HG02588 (cell line): Measurements from ENCODE around the gene SLC35A2.

Experiments
- ATAC-seq: cut with Tn5 transposase; IDR thresholded peaks from one replicate; pipeline ENCODE4 v1.9.1; 2021; ENCODE audit warnings: mild to moderate bottlenecking, moderate library complexity; ENCODE audit not compliant: unreplicated experiment

SLC35A2 gene

GRCh38 chrX:48927736-48928382 lies 16.4 kb upstream of the SLC35A2 start:
- ATAC-seq, result no peak

GRCh38 chrX:48927123-48927522 lies 15.7 kb upstream of the SLC35A2 start:
- ATAC-seq, result no peak

GRCh38 chrX:48924270-48924669 lies 12.8 kb upstream of the SLC35A2 start:
- ATAC-seq, result no peak

- ATAC-seq, result no peak
Observed at GRCh38 chrX:48923771-48924170, 12.3 kb upstream of the SLC35A2 start.

- ATAC-seq, result no peak
Observed at GRCh38 chrX:48920718-48921104, 9.3 kb upstream of the SLC35A2 start.

- ATAC-seq, result no peak
Observed at GRCh38 chrX:48919947-48920717, 8.7 kb upstream of the SLC35A2 start.

GRCh38 chrX:48919360-48919841 lies 8.0 kb upstream of the SLC35A2 start:
- peak; percentile 13 for ATAC-seq

- peak; percentile 73 for ATAC-seq
Observed at GRCh38 chrX:48918643-48919340, 7.3 kb upstream of the SLC35A2 start, which contains the start of gene PIM2. PIM2 (minus strand) TSS chrX:48919024; CDS start chrX:48918834, 190 bp downstream.

GRCh38 chrX:48918301-48918642 lies 6.8 kb upstream of the SLC35A2 start:
- no peak for ATAC-seq

GRCh38 chrX:48917139-48918001 lies 5.9 kb upstream of the SLC35A2 start:
- no peak for ATAC-seq

- no peak for ATAC-seq
Observed at GRCh38 chrX:48914593-48915493, 3.4 kb upstream of the SLC35A2 start.

GRCh38 chrX:48913605-48914366 lies 2.3 kb upstream of the SLC35A2 start:
- ATAC-seq, result no peak

- no peak for ATAC-seq
Observed at GRCh38 chrX:48910926-48911411, 477 bp downstream of the SLC35A2 start.

- no peak for ATAC-seq
Observed at GRCh38 chrX:48909703-48910294, 1.6 kb downstream of the SLC35A2 start.

- ATAC-seq, result no peak
Observed at GRCh38 chrX:48908600-48908999, 2.8 kb downstream of the SLC35A2 start.

GRCh38 chrX:48905090-48905790 lies 6.2 kb downstream of the SLC35A2 start:
- no peak for ATAC-seq

- no peak for ATAC-seq
Observed at GRCh38 chrX:48904626-48905025, 6.8 kb downstream of the SLC35A2 start.

GRCh38 chrX:48904180-48904579 lies 7.3 kb downstream of the SLC35A2 start:
- ATAC-seq, result no peak
